ENCODE results near the gene APOL6. TPM values are rescaled to one million over a fixed set of nuclear protein-coding genes. Genes with fewer than 3 reads are reported as not detected.

APOL6 gene, protein sequence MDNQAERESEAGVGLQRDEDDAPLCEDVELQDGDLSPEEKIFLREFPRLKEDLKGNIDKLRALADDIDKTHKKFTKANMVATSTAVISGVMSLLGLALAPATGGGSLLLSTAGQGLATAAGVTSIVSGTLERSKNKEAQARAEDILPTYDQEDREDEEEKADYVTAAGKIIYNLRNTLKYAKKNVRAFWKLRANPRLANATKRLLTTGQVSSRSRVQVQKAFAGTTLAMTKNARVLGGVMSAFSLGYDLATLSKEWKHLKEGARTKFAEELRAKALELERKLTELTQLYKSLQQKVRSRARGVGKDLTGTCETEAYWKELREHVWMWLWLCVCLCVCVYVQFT
- 0.27 and 1.3 TPM in 2 replicates for polyA plus RNA-seq

GRCh38 chr22:35648066-35649025 is at the start of gene APOL6:
TSS of gene APOL6 (plus strand) at chr22:35648446. CDS start at chr22:35656426, 7,980 bp downstream.

DNA sequence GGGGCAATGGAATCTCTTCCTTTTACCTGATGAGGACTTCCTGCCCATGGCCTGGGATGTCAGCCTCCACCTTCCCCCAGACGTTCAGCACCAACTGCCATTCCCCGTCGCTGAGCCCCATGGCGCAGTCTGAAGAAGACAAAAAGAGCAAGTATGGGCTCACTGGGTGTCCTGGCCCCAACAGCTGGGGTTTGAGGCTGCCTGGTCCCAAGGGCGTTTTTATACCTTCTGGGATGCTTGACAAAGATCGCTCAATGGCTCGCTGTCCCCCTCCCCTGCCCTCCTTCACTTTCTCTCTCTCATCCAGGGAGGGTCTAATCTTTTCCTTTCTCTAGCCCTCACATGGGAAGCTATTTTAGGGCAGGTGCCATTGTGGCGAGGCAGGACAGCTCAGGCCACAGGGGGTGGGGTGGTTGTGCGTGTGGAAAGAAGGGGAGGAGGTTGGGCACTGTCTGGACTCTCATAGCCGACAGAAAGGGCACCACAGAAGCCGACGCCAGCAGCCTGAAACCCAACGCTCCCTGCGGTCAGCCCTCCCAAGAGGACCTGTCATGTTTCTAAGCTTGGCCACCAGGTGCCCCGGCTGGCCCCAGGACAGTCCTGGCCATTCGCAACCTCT is 31.0 kb upstream of the APOL6 start, which contains the start of gene MB:
MB (minus strand) TSS at position 193 of the 619 bp plus-strand sequence; CDS start at position 121, 72 bp downstream.

GRCh38 chr22:35717572-35717971 is 69.3 kb downstream of the APOL6 start, which contains the start of gene APOL5:
TSS of gene APOL5 (plus strand) at chr22:35717872. CDS start at chr22:35717872, 0 bp downstream.

Other genes with a start within 250 kb of the APOL6 start
- gene MCM5, start 248.3 kb upstream of the APOL6 start, polyA plus RNA-seq: 0.27 and 0.38 TPM in 2 replicates
- gene RASD2, start 107.6 kb upstream of the APOL6 start, polyA plus RNA-seq: 1.9 TPM in 1 of 2 replicates, not detected in the other
- not detected in 2 replicates for gene MB, start 31.1 kb upstream of the APOL6 start, polyA plus RNA-seq
- not detected in 2 replicates for gene APOL5, start 69.4 kb downstream of the APOL6 start, polyA plus RNA-seq

Measured in Purkinje cell (primary cell).